Measurements from ENCODE around the gene CFAP46. TPM values are rescaled to one million over a fixed set of nuclear protein-coding genes. Genes with fewer than 3 reads are reported as not detected.

The CFAP46 gene
- total RNA-seq, 4 donors from 2014 or later, result 0.29 to 9.0 (median 2.7) TPM

- peak in 1 of 2 donors; percentile 25 for DNase-seq
- Histone ChIP-seq H3K27me3 (peaks cover 0 to 19% of the 10 kb centered on the region in 2 donors), H3K36me3 (no peaks in the 10 kb centered on the region), H3K4me3 (no peak overlapping the region), H3K4me1 (no peaks in the 10 kb centered on the region), H3K27ac (no peak overlapping the region), H3K9me3 (no peaks in the 10 kb centered on the region)
- intact Hi-C loops (cut with DNase I; ENCODE audit: low total_unique reads), result no loop called here
- no peak for TF ChIP-seq POLR2A (IDR thresholded peaks at IDR 0.05)
- peak; percentile 64 to 86 (median 74) for TF ChIP-seq CTCF (IDR thresholded peaks at IDR 0.05)
Observed at GRCh38 chr10:132836832-132837540, 105.4 kb downstream of the CFAP46 start.

GRCh38 chr10:132836248-132836831 lies 106.0 kb downstream of the CFAP46 start:
- peaks cover 0 to 19% of the 10 kb centered on the region in 2 donors for H3K27me3 ChIP-seq
- H3K9me3 ChIP-seq, result no peaks in the 10 kb centered on the region
- no peak for TF ChIP-seq CTCF (IDR thresholded peaks at IDR 0.05)
- TF ChIP-seq POLR2A (IDR thresholded peaks at IDR 0.05), result no peak
- no peaks in the 10 kb centered on the region for H3K36me3 ChIP-seq
- no peak for DNase-seq
- no peak overlapping the region for H3K27ac ChIP-seq
- intact Hi-C loops (cut with DNase I; ENCODE audit: low total_unique reads), result no loop called here
- H3K4me3 ChIP-seq, result no peak overlapping the region
- no peaks in the 10 kb centered on the region for H3K4me1 ChIP-seq

GRCh38 chr10:132835848-132836233 lies 106.5 kb downstream of the CFAP46 start:
- Histone ChIP-seq H3K27ac (no peak overlapping the region), H3K27me3 (peaks cover 0 to 19% of the 10 kb centered on the region in 2 donors), H3K4me1 (no peaks in the 10 kb centered on the region), H3K4me3 (no peak overlapping the region), H3K36me3 (no peaks in the 10 kb centered on the region), H3K9me3 (no peaks in the 10 kb centered on the region)
- no peak for DNase-seq
- intact Hi-C loops (cut with DNase I; ENCODE audit: low total_unique reads), result no loop called here
- TF ChIP-seq POLR2A (IDR thresholded peaks at IDR 0.05) (no peak), CTCF (IDR thresholded peaks at IDR 0.05) (no peak)

GRCh38 chr10:132834891-132835847 lies 107.2 kb downstream of the CFAP46 start:
- DNase-seq, result no peak
- Histone ChIP-seq H3K4me1 (no peaks in the 10 kb centered on the region), H3K36me3 (no peaks in the 10 kb centered on the region), H3K9me3 (no peaks in the 10 kb centered on the region), H3K4me3 (no peak overlapping the region), H3K27me3 (peaks cover 0 to 19% of the 10 kb centered on the region in 2 donors), H3K27ac (no peak overlapping the region)
- intact Hi-C loops (cut with DNase I; ENCODE audit: low total_unique reads), result no loop called here
- TF ChIP-seq CTCF (IDR thresholded peaks at IDR 0.05), result no peak
- no peak for TF ChIP-seq POLR2A (IDR thresholded peaks at IDR 0.05)

All from uterus (tissue), 4 donors.